Hematopoietic multipotent progenitor cell treated with erythropoietin and hydrocortisone succinate and interleukin-3 and kit ligand, for 6 days (in vitro differentiated cells): ENCODE measurements around the gene DRGX.
A peak's percentile ranks its signal among the peaks of the same experiment; 100 is the strongest.

Experiments
- DNase-seq: peaks from one replicate; pipeline ENCODE4 v3.0.0-alpha.2; 2015

The DRGX gene

GRCh38 chr10:49395741-49396665, at the start of gene DRGX:
TSS of gene DRGX (minus strand) at chr10:49396089. CDS start at chr10:49395440, 649 bp downstream.
- DNase-seq, result no peak

GRCh38 chr10:49444349-49444748, 48.5 kb upstream of the DRGX start:
- DNase-seq, result no peak

- DNase-seq, result no peak
Observed at GRCh38 chr10:49442863-49443262, 47.0 kb upstream of the DRGX start.

- DNase-seq, result no peak
Observed at GRCh38 chr10:49441488-49442476, 45.9 kb upstream of the DRGX start.

- DNase-seq, result no peak
Observed at GRCh38 chr10:49435225-49435624, 39.3 kb upstream of the DRGX start.

GRCh38 chr10:49433069-49433468, 37.2 kb upstream of the DRGX start:
- DNase-seq, result no peak

GRCh38 chr10:49431426-49431825, 35.5 kb upstream of the DRGX start:
- DNase-seq, result peak; percentile 32

- no peak for DNase-seq
Observed at GRCh38 chr10:49429458-49429857, 33.6 kb upstream of the DRGX start.

- DNase-seq, result no peak
Observed at GRCh38 chr10:49426490-49427360, 30.8 kb upstream of the DRGX start.

GRCh38 chr10:49419005-49419404, 23.1 kb upstream of the DRGX start:
- no peak for DNase-seq

- no peak for DNase-seq
Observed at GRCh38 chr10:49418328-49418727, 22.4 kb upstream of the DRGX start.

GRCh38 chr10:49418053-49418326, 22.1 kb upstream of the DRGX start:
- DNase-seq, result no peak

- no peak for DNase-seq
Observed at GRCh38 chr10:49417311-49418052, 21.6 kb upstream of the DRGX start.

GRCh38 chr10:49415846-49416245, 20.0 kb upstream of the DRGX start:
- no peak for DNase-seq

- no peak for DNase-seq
Observed at GRCh38 chr10:49415109-49415508, 19.2 kb upstream of the DRGX start.

GRCh38 chr10:49414496-49414895, 18.6 kb upstream of the DRGX start:
- no peak for DNase-seq

GRCh38 chr10:49412571-49412970, 16.7 kb upstream of the DRGX start:
- DNase-seq, result no peak

- no peak for DNase-seq
Observed at GRCh38 chr10:49410365-49411074, 14.6 kb upstream of the DRGX start.

- no peak for DNase-seq
Observed at GRCh38 chr10:49409755-49410154, 13.9 kb upstream of the DRGX start.

- peak; percentile 11 for DNase-seq
Observed at GRCh38 chr10:49408519-49409306, 12.8 kb upstream of the DRGX start.
